Measurements from ENCODE around the gene DOK3.

DOK3 gene

DNA sequence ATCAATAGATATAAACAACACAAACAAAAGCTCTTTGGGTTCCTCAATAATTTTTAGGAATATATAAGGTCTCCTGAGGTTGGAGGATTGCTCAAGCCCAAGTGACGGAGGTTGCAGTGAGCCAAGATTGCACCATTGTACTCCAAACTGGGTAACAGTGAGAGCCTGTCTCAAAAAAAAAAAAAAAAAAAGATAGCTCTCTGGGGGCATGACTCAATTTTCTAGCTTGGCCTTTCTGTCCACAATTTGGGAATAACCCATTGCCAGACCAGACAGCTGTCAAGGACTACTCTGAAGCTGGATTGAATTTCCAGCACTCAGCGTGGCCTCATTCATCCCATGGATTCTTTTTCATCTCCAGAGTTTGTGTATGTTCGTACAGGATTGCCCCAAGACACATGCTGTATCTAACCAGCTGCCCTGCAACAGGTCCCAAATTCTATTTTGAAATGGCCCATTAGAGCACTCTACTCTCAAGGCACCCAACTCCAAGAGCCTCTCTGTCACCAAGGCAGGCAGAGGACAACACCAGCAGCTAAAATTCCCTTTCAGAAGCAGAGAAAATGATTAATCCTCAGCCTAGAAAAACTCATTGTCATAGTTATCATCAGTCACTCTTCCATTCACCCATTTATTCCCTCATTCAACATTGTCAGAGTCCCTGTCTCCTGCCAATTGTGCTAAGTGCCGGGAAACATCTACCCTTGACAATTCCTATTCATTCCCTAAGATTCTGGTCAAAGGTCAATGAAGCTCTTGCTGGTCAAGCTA lies 36.0 kb upstream of the DOK3 start:
- TF ChIP-seq ZC3H10 (CRISPR knock-in tag; IDR thresholded peaks at IDR 0.05) (no peak), ISL1 (CRISPR knock-in tag; IDR thresholded peaks at IDR 0.05) (no peak), ZNF565 (CRISPR knock-in tag; conservative IDR thresholded peaks at IDR 0.05; ENCODE audit: low read depth) (no peak), BACH2 (CRISPR knock-in tag; IDR thresholded peaks at IDR 0.05; ENCODE audit: borderline replicate concordance) (no peak)
- TF ChIP-seq, protein P1, sequence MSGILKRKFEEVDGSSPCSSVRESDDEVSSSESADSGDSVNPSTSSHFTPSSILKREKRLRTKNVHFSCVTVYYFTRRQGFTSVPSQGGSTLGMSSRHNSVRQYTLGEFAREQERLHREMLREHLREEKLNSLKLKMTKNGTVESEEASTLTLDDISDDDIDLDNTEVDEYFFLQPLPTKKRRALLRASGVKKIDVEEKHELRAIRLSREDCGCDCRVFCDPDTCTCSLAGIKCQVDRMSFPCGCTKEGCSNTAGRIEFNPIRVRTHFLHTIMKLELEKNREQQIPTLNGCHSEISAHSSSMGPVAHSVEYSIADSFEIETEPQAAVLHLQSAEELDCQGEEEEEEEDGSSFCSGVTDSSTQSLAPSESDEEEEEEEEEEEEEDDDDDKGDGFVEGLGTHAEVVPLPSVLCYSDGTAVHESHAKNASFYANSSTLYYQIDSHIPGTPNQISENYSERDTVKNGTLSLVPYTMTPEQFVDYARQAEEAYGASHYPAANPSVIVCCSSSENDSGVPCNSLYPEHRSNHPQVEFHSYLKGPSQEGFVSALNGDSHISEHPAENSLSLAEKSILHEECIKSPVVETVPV (CRISPR knock-in tag; IDR thresholded peaks at IDR 0.05) = no peak
- no peak for ATAC-seq

DNA sequence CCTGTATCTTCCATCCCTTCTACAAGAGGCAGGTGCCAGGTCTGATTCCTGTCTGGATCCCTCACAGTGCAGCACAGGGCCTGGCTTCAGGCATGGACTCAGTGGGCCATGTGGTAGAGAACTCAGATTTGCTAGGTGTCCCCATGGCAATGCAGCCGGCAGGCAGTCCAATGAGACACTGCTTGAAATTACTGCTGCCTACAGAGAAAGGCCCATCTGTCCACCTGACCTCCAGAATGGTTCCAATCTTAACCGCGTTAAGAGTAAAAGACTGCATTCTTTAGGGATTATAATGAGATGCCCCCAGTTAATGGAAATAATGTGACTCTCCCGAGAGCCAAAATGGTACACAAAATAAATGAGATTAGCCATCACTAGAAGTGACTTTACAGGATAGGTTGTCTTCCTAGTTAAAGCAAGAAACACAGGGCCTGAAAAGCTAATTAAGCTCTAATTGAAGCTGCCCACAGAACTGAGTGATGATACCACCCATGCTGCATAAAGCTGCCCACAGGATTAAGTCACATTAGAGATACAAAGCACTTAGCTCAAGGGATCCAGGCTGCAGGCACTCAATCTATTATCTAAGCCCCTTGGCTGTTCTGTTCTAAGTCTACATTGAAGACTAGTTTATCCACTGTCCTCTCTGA lies 33.3 kb upstream of the DOK3 start:
- no peak for TF ChIP-seq ARNTL (CRISPR knock-in tag; IDR thresholded peaks at IDR 0.05; ENCODE audit: borderline replicate concordance, low read depth)
- TF ChIP-seq, protein P1 (CRISPR knock-in tag; IDR thresholded peaks at IDR 0.05) = no peak
- no peak for TF ChIP-seq ZNF70 (CRISPR knock-in tag; IDR thresholded peaks at IDR 0.05)
- no peak for TF ChIP-seq PPARA (CRISPR knock-in tag; IDR thresholded peaks at IDR 0.05; ENCODE audit: borderline replicate concordance)
- TF ChIP-seq, protein P2, sequence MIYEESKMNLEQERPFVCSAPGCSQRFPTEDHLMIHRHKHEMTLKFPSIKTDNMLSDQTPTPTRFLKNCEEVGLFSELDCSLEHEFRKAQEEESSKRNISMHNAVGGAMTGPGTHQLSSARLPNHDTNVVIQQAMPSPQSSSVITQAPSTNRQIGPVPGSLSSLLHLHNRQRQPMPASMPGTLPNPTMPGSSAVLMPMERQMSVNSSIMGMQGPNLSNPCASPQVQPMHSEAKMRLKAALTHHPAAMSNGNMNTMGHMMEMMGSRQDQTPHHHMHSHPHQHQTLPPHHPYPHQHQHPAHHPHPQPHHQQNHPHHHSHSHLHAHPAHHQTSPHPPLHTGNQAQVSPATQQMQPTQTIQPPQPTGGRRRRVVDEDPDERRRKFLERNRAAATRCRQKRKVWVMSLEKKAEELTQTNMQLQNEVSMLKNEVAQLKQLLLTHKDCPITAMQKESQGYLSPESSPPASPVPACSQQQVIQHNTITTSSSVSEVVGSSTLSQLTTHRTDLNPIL (CRISPR knock-in tag; IDR thresholded peaks at IDR 0.05; ENCODE audit: low read depth) = no peak
- TF ChIP-seq ZNF8 (CRISPR knock-in tag; IDR thresholded peaks at IDR 0.05) = no peak
- no peak for TF ChIP-seq ZFP30 (CRISPR knock-in tag; IDR thresholded peaks at IDR 0.05)
- TF ChIP-seq SNAI2 (CRISPR knock-in tag; IDR thresholded peaks at IDR 0.05) = no peak
- TF ChIP-seq, protein P3, sequence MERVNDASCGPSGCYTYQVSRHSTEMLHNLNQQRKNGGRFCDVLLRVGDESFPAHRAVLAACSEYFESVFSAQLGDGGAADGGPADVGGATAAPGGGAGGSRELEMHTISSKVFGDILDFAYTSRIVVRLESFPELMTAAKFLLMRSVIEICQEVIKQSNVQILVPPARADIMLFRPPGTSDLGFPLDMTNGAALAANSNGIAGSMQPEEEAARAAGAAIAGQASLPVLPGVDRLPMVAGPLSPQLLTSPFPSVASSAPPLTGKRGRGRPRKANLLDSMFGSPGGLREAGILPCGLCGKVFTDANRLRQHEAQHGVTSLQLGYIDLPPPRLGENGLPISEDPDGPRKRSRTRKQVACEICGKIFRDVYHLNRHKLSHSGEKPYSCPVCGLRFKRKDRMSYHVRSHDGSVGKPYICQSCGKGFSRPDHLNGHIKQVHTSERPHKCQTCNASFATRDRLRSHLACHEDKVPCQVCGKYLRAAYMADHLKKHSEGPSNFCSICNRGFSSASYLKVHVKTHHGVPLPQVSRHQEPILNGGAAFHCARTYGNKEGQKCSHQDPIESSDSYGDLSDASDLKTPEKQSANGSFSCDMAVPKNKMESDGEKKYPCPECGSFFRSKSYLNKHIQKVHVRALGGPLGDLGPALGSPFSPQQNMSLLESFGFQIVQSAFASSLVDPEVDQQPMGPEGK (CRISPR knock-in tag; IDR thresholded peaks at IDR 0.05; ENCODE audit: borderline replicate concordance) = no peak
- TF ChIP-seq ZFP3 (CRISPR knock-in tag; IDR thresholded peaks at IDR 0.05) = no peak
- TF ChIP-seq, protein P4, sequence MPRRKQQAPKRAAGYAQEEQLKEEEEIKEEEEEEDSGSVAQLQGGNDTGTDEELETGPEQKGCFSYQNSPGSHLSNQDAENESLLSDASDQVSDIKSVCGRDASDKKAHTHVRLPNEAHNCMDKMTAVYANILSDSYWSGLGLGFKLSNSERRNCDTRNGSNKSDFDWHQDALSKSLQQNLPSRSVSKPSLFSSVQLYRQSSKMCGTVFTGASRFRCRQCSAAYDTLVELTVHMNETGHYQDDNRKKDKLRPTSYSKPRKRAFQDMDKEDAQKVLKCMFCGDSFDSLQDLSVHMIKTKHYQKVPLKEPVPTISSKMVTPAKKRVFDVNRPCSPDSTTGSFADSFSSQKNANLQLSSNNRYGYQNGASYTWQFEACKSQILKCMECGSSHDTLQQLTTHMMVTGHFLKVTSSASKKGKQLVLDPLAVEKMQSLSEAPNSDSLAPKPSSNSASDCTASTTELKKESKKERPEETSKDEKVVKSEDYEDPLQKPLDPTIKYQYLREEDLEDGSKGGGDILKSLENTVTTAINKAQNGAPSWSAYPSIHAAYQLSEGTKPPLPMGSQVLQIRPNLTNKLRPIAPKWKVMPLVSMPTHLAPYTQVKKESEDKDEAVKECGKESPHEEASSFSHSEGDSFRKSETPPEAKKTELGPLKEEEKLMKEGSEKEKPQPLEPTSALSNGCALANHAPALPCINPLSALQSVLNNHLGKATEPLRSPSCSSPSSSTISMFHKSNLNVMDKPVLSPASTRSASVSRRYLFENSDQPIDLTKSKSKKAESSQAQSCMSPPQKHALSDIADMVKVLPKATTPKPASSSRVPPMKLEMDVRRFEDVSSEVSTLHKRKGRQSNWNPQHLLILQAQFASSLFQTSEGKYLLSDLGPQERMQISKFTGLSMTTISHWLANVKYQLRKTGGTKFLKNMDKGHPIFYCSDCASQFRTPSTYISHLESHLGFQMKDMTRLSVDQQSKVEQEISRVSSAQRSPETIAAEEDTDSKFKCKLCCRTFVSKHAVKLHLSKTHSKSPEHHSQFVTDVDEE (CRISPR knock-in tag; IDR thresholded peaks at IDR 0.05) = no peak
- no peak for TF ChIP-seq BACH2 (CRISPR knock-in tag; IDR thresholded peaks at IDR 0.05; ENCODE audit: borderline replicate concordance)
- no peak for TF ChIP-seq GLIS3 (CRISPR knock-in tag; IDR thresholded peaks at IDR 0.05)
- no peak for TF ChIP-seq ESRRG (CRISPR knock-in tag; IDR thresholded peaks at IDR 0.05)
- TF ChIP-seq OSR1 (CRISPR knock-in tag; IDR thresholded peaks at IDR 0.05) = no peak
- TF ChIP-seq RARB (CRISPR knock-in tag; IDR thresholded peaks at IDR 0.05) = no peak
- no peak for TF ChIP-seq ISL1 (CRISPR knock-in tag; IDR thresholded peaks at IDR 0.05)
- TF ChIP-seq ZC3H10 (CRISPR knock-in tag; IDR thresholded peaks at IDR 0.05) = no peak
- no peak for ATAC-seq

DNA sequence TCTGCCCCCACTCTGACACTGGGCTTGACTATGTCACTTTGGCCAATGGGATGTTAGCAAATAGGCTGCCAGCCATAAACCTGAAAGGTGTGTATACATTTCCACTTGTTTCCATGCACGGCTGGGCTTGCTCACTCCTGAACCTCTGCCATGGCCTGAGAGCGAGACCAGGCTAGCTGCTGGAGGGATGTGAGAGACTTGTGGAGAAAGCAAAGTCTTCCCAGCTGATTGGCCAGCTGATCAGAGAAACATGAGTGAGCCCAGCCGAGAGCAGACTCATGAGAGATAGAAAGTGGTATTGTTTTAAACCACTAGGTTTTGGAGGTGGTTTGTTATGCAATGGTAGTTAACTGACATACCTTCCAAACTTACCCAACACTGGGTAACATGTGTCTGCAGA lies 30.8 kb upstream of the DOK3 start:
- TF ChIP-seq, protein P1 (CRISPR knock-in tag; IDR thresholded peaks at IDR 0.05) = no peak
- TF ChIP-seq CSDC2 (CRISPR knock-in tag; IDR thresholded peaks at IDR 0.05) (no peak), ISL1 (CRISPR knock-in tag; IDR thresholded peaks at IDR 0.05) (no peak), ZC3H10 (CRISPR knock-in tag; IDR thresholded peaks at IDR 0.05) (no peak), ZFP3 (CRISPR knock-in tag; IDR thresholded peaks at IDR 0.05) (no peak), ZNF8 (CRISPR knock-in tag; IDR thresholded peaks at IDR 0.05) (no peak)
- ATAC-seq = no peak

All from SK-N-SH treated with all-trans-retinoic acid at 6 μM for 48 hours (cell line).